Neural cell (in vitro differentiated cells): Measurements from ENCODE around the gene MYO1D.

Experiments used
- EZH2 ChIP-seq: fragments of 200-600, 300-800 bp; shearing (Covaris generic), sonication (generic); IDR thresholded peaks from 2 replicates; pipeline ENCODE4 v1.6.1; 2014; ENCODE audit warnings: antibody characterized with exemption, low read length, borderline replicate concordance, mild to moderate bottlenecking; ENCODE audit not compliant: insufficient read depth, poor library complexity, severe bottlenecking
- MXI1 ChIP-seq: fragments of 450-650 bp; conservative IDR thresholded peaks from 2 replicates; pipeline ENCODE4 v1.6.1; 2014; ENCODE audit warnings: antibody characterized with exemption, mild to moderate bottlenecking; ENCODE audit not compliant: poor library complexity, severe bottlenecking
- RAD21 ChIP-seq: fragments of 450-650 bp; conservative IDR thresholded peaks from 2 replicates; pipeline ENCODE4 v1.6.1; 2014; ENCODE audit warnings: antibody characterized with exemption, mild to moderate bottlenecking, moderate library complexity
- REST ChIP-seq: IDR thresholded peaks from 2 replicates; pipeline ENCODE4 v1.6.1; 2012; ENCODE audit warnings: borderline replicate concordance
- SMC3 ChIP-seq: fragments of 450-650 bp; conservative IDR thresholded peaks from 2 replicates; pipeline ENCODE4 v1.6.1; 2014; ENCODE audit warnings: antibody characterized with exemption, mild to moderate bottlenecking, moderate library complexity; ENCODE audit not compliant: poor library complexity
- TF ChIP-seq, protein P1 (sequence below): fragments of 450-650 bp; IDR thresholded peaks from 2 replicates; pipeline ENCODE4 v1.5.1; 2014; ENCODE audit warnings: antibody characterized with exemption, mild to moderate bottlenecking, moderate library complexity; ENCODE audit not compliant: poor library complexity, severe bottlenecking

- TF ChIP-seq SMC3 (no peak), REST (no peak), MXI1 (no peak), RAD21 (no peak), EZH2 (no peak)
- TF ChIP-seq, protein P1, sequence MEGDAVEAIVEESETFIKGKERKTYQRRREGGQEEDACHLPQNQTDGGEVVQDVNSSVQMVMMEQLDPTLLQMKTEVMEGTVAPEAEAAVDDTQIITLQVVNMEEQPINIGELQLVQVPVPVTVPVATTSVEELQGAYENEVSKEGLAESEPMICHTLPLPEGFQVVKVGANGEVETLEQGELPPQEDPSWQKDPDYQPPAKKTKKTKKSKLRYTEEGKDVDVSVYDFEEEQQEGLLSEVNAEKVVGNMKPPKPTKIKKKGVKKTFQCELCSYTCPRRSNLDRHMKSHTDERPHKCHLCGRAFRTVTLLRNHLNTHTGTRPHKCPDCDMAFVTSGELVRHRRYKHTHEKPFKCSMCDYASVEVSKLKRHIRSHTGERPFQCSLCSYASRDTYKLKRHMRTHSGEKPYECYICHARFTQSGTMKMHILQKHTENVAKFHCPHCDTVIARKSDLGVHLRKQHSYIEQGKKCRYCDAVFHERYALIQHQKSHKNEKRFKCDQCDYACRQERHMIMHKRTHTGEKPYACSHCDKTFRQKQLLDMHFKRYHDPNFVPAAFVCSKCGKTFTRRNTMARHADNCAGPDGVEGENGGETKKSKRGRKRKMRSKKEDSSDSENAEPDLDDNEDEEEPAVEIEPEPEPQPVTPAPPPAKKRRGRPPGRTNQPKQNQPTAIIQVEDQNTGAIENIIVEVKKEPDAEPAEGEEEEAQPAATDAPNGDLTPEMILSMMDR = no peak
Observed at GRCh38 chr17:32793841-32794240, 83.1 kb downstream of the MYO1D start.
